DOHH2 (cell line): ENCODE results near the gene SLC16A4.

Experiments
- CTCF ChIP-seq: fragments of 200-600 bp; sonication (generic); IDR thresholded peaks from one replicate; pipeline ENCODE4 v1.5.1; 2014; ENCODE audit warnings: antibody characterized with exemption, mild to moderate bottlenecking, low read depth, low read length; ENCODE audit not compliant: poor library complexity, severe bottlenecking
- EZH2phosphoT487 ChIP-seq: fragments of 200-600 bp; sonication (generic); IDR thresholded peaks from 2 replicates; pipeline ENCODE4 v1.6.1; 2017; ENCODE audit warnings: borderline replicate concordance, mild to moderate bottlenecking, antibody characterized with exemption, low read length, moderate library complexity, mixed read lengths

GRCh38 chr1:110433213-110433612 is 42.4 kb upstream of the SLC16A4 start:
- no peak for TF ChIP-seq CTCF
- no peak for TF ChIP-seq EZH2phosphoT487
